GM12892 (cell line): ENCODE measurements around the gene MYADML2.

Experiments
- DNase-seq: peaks from one replicate; pipeline ENCODE4 v3.0.0; 2011; ENCODE audit not compliant: insufficient read length
- FAIRE-seq: peaks from 2 replicates; lab custom pipeline; 2011; peaks lifted over from hg19 to GRCh38; lab: Jason Lieb, UNC
- POLR2A ChIP-seq: IDR thresholded peaks from 2 replicates; pipeline ENCODE4 v1.6.1; 2011; ENCODE audit warnings: low read depth, low read length, control low read depth
- POLR2AphosphoS5 ChIP-seq: IDR thresholded peaks from 2 replicates; pipeline ENCODE4 v1.6.1; 2011; ENCODE audit warnings: low read depth, low read length, control low read depth
- TAF1 ChIP-seq: IDR thresholded peaks from 2 replicates; pipeline ENCODE4 v1.6.1; 2011; ENCODE audit warnings: low read depth, mild to moderate bottlenecking, control low read depth, low read length, borderline replicate concordance

MYADML2 gene

DNA sequence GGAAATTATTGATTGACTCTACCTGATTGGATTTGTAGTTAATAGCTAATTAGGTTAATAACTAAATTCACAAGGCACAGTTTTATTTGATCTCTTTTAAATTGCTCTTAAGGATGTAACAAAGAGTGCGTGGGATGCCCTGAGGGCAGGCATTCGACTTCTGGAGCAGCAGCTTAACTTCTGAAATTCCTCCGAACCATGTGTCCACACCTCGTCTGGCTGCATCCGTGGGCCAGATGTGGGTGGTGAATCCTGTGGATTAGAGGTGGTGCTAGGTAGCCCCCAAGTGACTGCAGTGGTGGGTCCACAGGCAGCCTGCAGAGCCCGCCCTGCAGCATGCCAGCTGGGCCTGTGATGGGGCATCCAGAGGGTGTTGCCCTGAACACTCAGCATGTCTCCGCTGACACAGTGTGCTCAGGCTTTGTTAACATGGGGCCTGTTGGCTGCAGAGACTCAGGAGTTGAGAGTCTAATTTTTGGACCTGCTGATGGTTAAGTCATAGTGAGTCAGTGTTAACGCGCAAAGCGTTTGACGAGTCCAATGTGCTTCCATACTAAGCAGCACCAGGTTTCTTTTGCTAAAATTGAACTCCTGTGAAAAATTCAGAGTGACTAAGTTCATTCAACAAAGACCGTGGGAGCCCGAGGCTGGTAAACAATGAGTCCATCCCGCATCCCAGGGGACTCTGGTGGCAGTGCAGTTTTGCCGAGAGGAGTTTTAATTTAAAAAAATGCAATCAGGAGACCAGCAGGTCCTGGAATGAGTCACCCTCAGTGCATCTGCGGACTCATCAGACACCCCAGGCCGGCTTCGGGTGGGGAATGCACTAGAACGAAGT, 48.8 kb downstream of the MYADML2 start:
- DNase-seq (no peak), FAIRE-seq (no peak)
- no peak for TF ChIP-seq POLR2AphosphoS5
- TF ChIP-seq POLR2A, result no peak
- no peak for TF ChIP-seq TAF1

DNA sequence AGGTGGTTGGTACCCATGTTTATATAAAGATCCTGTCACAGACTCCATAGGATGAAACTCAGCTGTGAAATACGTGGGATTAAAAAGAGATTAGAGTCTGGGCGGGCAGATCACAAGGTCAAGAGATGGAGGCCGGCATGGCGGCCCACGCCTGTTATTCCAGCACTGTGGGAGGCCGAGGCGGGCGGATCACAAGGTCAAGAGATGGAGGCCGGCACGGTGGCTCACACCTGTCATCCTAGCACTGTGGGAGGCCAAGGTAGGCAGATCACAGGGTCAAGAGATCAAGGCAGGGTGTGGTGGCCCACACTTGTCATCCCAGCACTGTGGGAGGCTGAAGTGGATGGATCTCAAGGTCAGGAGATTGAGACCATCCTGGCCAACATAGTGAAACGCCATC, 51.6 kb downstream of the MYADML2 start:
- DNase-seq, result no peak
- FAIRE-seq, result no peak
- no peak for TF ChIP-seq POLR2A
- TF ChIP-seq POLR2AphosphoS5, result no peak
- TF ChIP-seq TAF1, result no peak

DNA sequence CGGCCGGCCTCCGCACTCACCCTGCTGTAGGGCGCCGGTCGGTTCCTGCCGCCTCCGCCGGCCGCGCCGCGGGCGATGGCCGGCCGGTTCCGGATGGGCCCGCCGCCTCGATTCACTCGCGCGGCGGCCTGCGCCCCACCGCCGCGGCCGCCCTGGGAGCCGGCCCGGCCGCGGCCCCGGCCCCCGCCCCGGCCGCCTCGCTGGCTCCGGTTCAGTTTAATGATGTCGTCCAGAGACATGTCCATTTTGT, 55.8 kb downstream of the MYADML2 start:
- DNase-seq, result no peak
- TF ChIP-seq POLR2AphosphoS5 (no peak), POLR2A (no peak), TAF1 (no peak; the same call in 1 of the 2 replicates)
- no peak for FAIRE-seq

DNA sequence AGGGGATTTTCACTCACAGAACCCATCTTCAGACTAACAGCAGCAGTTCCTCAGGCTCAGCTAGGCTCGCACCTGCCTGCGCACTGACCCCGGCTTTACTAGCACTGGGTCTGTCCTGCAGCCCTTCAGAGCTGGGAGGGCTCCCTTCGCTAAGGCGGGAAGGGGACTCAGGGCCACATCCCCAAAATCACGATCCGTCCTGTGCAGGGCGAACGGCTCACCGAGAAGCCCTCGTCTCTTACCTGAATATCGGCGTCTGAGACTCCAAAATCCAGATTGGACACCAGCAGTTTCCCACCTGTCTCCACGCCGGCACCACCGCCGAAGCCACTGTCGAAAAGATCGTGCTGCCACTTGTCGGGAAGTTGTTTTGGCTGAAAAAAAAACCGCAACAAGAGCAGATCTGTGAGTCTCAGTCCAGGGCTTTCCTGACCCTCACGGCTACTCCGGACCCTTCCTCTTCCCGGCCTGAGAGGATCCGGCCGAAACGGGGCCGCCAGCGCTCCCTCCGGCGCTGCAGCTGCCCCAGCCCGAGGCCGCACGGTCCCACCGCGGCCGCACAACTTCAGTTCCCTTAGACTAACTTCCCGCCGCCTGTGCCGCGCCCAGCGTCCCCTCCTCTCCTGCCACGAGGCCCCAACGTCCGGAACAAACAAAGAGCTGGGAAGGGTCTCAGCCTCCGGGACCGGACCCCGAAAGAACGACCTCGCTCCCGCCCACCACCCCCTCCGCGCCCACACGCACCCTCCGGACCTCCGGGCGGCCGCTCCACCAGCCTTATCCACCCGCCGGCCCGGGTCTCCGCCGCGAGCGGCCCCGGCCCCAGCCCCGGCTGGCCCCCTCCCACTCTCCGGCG, 56.4 kb downstream of the MYADML2 start:
- FAIRE-seq (no peak), DNase-seq (no peak)
- no peak for TF ChIP-seq TAF1
- TF ChIP-seq POLR2A, result no peak
- TF ChIP-seq POLR2AphosphoS5, result no peak
